ENCODE measurements around the gene EIF3CL. TPM values are rescaled to one million over a fixed set of nuclear protein-coding genes. Genes with fewer than 3 reads are reported as not detected.
"Not testable (repeated sequence)": the region's sequence is repeated elsewhere in the genome, so short reads cannot be mapped to it uniquely, and the experiment has no call there.

EIF3CL gene
- total and polyA plus RNA-seq, 5 experiments from 2014 or later, result 17.5 to 46.0 (median 24.1) TPM

GRCh38 chr16:28382177-28382867, 21.3 kb downstream of the EIF3CL start:
- H3K4me3 Mint-ChIP-seq, H3K36me3 Mint-ChIP-seq, H3K27ac Mint-ChIP-seq, H3K4me1 Mint-ChIP-seq, POLR2A ChIA-PET, H3K9me3 Mint-ChIP-seq, ATAC-seq, DNase-seq, H3K27me3 Mint-ChIP-seq: not testable (repeated sequence)

GRCh38 chr16:28377822-28378221, 25.8 kb downstream of the EIF3CL start:
- H3K27me3 Mint-ChIP-seq, POLR2A ChIA-PET, H3K4me3 Mint-ChIP-seq, H3K36me3 Mint-ChIP-seq, H3K9me3 Mint-ChIP-seq, DNase-seq, ATAC-seq, H3K27ac Mint-ChIP-seq, H3K4me1 Mint-ChIP-seq: not testable (repeated sequence)

DNA sequence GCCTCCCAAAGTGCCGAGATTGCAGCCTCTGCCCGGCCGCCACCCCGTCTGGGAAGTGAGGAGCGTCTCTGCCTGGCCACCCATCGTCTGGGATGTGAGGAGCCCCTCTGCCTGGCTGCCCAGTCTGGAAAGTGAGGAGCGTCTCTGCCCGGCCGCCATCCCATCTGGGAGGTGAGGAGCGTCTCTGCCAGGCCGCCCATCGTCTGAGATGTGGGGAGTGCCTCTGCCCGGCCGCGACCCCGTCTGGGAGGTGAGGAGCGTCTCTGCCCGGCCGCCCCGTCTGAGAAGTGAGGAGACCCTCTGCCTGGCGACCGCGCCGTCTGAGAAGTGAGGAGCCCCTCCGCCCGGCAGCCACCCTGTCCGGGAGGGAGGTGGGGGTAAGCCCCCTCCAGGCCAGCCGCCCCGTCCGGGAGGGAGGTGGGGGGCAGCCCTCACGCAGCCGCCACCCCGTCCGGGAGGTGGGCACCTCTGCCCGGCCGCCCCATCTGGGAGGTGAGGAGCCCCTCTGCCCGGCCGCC, 26.5 kb downstream of the EIF3CL start:
- ATAC-seq, H3K36me3 Mint-ChIP-seq, H3K9me3 Mint-ChIP-seq, H3K27me3 Mint-ChIP-seq, H3K4me3 Mint-ChIP-seq, H3K27ac Mint-ChIP-seq, POLR2A ChIA-PET, H3K4me1 Mint-ChIP-seq: not testable (repeated sequence)
- DNase-seq, result peak in 1 of 10 donors; percentile 13

GRCh38 chr16:28375115-28375514, 28.5 kb downstream of the EIF3CL start:
- H3K9me3 Mint-ChIP-seq, H3K4me1 Mint-ChIP-seq, H3K4me3 Mint-ChIP-seq, H3K27me3 Mint-ChIP-seq, H3K27ac Mint-ChIP-seq, H3K36me3 Mint-ChIP-seq, POLR2A ChIA-PET: not testable (repeated sequence)
- ATAC-seq (peak; percentile 84 to 85), DNase-seq (peak in 3 of 10 donors; percentile 11 to 26 (median 21))

DNA sequence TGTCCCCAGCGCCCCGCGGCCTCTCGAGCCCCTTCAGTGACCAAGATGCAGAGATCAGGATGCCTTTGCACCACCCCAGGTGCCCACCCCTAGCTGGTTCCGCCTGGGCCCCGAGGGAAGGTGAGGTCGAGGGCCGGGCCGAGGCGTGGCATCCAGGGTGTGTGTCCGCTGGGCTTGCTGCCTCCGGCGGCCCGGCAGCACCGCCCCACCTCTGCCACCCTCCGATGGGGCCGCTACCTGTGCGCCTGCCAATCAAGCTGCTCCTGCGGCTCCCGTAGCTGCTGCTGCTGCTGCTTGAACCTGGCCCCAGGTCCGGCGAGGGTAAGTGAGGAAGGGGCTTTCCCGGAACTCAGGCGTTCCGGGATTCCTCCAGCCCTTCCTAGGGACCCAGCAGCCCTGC, 29.4 kb downstream of the EIF3CL start:
- H3K9me3 Mint-ChIP-seq, POLR2A ChIA-PET, H3K36me3 Mint-ChIP-seq, DNase-seq, H3K27me3 Mint-ChIP-seq, H3K27ac Mint-ChIP-seq, H3K4me1 Mint-ChIP-seq, H3K4me3 Mint-ChIP-seq: not testable (repeated sequence)
- ATAC-seq, result peak in 1 of 2 donors; percentile 30

DNA sequence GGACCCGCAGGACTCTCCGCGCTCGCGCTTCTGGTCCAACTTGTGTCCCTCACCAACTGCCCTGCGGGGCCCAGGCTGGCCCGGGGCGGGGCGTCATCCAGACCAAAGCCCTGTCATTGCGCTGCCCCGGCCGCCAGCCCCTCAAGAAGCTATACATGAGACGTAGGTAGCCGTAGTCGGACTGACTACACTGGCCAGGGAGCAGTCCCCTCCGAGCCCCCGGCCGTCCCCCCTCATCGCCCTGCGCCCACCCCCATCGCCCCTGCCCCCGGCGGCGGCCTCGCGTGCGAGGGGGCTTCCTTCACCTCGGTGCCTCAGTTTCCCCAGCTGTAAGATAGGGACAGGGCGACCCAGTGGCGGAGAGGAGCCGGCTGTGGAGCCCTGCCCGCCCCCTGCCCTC, 35.7 kb downstream of the EIF3CL start:
- H3K9me3 Mint-ChIP-seq, H3K36me3 Mint-ChIP-seq, H3K4me1 Mint-ChIP-seq, ATAC-seq, H3K27me3 Mint-ChIP-seq, H3K27ac Mint-ChIP-seq, POLR2A ChIA-PET, H3K4me3 Mint-ChIP-seq: not testable (repeated sequence)
- DNase-seq, result peak in 1 of 10 donors; percentile 11

DNA sequence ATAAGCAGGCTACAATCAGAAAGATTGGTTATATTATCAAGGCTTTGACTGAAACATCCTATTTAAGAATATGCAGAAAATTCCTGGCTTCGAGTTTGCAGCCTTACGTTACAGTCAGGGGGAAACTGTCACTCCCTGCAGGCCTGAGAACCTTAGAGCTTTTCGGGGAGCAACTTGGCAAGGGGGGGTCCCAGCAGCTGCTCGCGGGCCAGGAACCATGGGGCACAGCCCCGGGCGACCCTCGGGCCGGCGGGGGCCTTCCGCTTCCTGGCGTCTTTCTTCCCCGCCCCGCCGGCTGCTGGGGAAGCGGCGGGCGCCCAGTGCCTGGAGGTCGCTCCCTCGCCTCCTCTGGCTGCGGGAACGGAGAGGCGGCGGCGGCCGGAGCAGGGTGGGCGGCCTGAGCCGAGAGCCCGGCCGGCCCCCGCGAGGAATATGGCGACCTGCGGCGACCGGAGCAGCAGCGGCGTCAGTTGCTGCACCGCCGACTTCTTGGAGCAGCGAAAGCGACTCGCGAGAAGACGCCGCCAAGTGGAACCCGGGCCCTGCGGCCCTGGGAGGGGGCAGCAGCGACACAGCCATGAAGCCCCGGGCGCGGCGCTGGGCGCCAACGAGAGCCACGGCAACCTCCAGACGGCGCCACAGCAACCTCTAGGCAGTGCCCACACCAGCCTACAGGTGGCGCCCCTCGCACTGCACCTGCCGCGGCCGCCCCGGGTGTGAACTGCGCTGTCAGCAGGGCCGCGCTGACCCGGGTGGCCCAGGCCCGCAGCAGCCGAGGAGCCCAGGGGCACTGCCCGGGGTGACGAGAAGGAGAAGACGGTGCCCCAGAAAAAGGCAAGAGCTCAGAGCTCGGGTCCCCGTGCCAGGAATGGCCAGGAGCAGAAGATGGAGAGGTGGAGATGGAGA, 39.1 kb downstream of the EIF3CL start:
- DNase-seq, result peak in 8 of 10 donors; percentile 1 to 51 (median 30)
- POLR2A ChIA-PET, H3K27ac Mint-ChIP-seq, H3K36me3 Mint-ChIP-seq, H3K27me3 Mint-ChIP-seq, H3K4me3 Mint-ChIP-seq, H3K4me1 Mint-ChIP-seq, H3K9me3 Mint-ChIP-seq: not testable (repeated sequence)
- peak; percentile 98 for ATAC-seq

GRCh38 chr16:28363408-28363807, 40.2 kb downstream of the EIF3CL start, which contains the start of gene NPIPB6:
NPIPB6 (minus strand) TSS chr16:28363508; CDS start chr16:28362822, 686 bp downstream.
- H3K27ac Mint-ChIP-seq, H3K4me3 Mint-ChIP-seq, H3K36me3 Mint-ChIP-seq, POLR2A ChIA-PET, H3K27me3 Mint-ChIP-seq, ATAC-seq, H3K4me1 Mint-ChIP-seq, DNase-seq, H3K9me3 Mint-ChIP-seq: not testable (repeated sequence)

DNA sequence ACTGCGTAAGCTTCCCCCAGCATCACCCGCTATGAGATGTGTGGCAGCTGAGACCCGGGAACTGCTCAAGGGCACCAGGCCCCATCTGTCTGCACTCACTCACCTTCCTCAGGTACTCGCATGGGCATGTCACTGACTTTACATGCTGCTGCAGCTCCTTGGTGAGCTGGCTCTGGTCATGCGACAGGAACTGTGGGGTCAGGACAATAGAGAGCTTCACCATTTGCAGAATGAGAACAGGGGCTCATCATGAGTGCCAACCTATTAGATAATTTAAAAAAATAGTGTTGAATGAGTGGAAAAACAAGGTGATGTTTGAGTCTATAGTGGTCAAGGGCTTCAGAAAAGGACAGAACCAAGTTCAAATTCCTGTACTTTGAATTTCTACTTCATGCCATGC, 41.0 kb downstream of the EIF3CL start:
- DNase-seq, H3K27ac Mint-ChIP-seq, H3K9me3 Mint-ChIP-seq, H3K27me3 Mint-ChIP-seq, H3K4me1 Mint-ChIP-seq, POLR2A ChIA-PET, ATAC-seq, H3K4me3 Mint-ChIP-seq, H3K36me3 Mint-ChIP-seq: not testable (repeated sequence)

- H3K9me3 Mint-ChIP-seq, H3K4me3 Mint-ChIP-seq, H3K27me3 Mint-ChIP-seq, H3K36me3 Mint-ChIP-seq, ATAC-seq, H3K4me1 Mint-ChIP-seq, H3K27ac Mint-ChIP-seq, DNase-seq, POLR2A ChIA-PET: not testable (repeated sequence)
Measured at GRCh38 chr16:28338230-28338629, 65.4 kb downstream of the EIF3CL start.

- H3K4me1 Mint-ChIP-seq, POLR2A ChIA-PET: not testable (repeated sequence)
Measured at GRCh38 chr16:28336940-28337710, 66.5 kb downstream of the EIF3CL start.

DNA sequence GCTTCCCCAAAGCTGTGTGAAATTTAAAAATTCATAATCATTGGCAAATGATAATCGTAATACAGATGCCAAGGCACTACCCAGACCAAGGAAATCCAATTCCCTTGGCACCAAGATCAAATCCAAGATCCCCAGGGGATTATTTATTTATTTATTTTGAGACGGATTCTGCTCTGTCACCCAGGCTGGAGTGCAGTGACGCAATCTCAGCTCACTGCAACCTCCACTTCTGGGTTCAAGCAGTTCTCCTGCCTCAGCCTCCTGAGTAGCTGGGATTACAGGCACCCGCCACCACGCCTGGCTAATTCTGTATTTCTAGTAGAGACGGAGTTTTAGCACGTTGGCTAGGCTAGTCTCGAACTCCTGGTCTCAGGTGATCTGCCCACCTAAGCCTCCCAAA, 68.0 kb downstream of the EIF3CL start:
- not testable (repeated sequence) for DNase-seq, ATAC-seq, H3K27me3 Mint-ChIP-seq, H3K4me3 Mint-ChIP-seq, H3K27ac Mint-ChIP-seq, H3K4me1 Mint-ChIP-seq, H3K36me3 Mint-ChIP-seq, H3K9me3 Mint-ChIP-seq
- POLR2A ChIA-PET, result interaction anchor here (0.6 kb wide), 1 partner anchor 98 kb away, joined by 3 read pairs; no protein-coding TSS in a partner anchor

More at GRCh38 chr16:28336940-28337710, 66.5 kb downstream of the EIF3CL start:
- DNase-seq, ATAC-seq, H3K36me3 Mint-ChIP-seq, H3K4me3 Mint-ChIP-seq, H3K27me3 Mint-ChIP-seq, H3K9me3 Mint-ChIP-seq: not testable (repeated sequence)
- peak overlapping the region in 1 of 10 donors; percentile 7 for H3K27ac Mint-ChIP-seq

DNA sequence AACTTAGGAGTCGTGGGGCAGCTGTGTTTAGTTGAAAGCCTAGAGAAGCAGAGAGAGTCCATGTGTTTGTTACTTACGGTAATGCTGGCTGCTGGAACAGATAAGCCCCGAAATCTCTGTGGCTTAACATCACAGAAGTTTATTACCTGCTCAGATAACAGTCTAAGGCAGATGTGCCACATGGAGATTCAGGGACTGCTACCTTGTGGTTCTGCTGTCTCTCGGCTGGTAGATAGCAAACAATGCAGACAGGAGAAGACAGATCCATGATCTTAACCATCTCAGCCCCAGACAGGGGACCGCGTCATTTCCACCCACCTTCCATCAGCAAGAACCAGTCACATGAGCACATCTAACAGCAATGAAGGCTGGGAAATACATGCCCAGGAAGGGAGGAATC, 71.0 kb downstream of the EIF3CL start:
- H3K27me3 Mint-ChIP-seq, ATAC-seq, H3K27ac Mint-ChIP-seq, H3K4me1 Mint-ChIP-seq, DNase-seq, H3K4me3 Mint-ChIP-seq, H3K9me3 Mint-ChIP-seq, POLR2A ChIA-PET, H3K36me3 Mint-ChIP-seq: not testable (repeated sequence)
